Dedifferentiated amniotic fluid mesenchymal stem cell (primary cell): ENCODE results near the gene KRTAP10-9.

Source experiments
- DNase-seq: peaks from one replicate; pipeline ENCODE4 v3.0.0-alpha.2; 2016; ENCODE audit errors: extremely low spot score

KRTAP10-9 gene

GRCh38 chr21:44664691-44665090, 37.8 kb downstream of the KRTAP10-9 start:
- DNase-seq = no peak

GRCh38 chr21:44666401-44667320, 39.8 kb downstream of the KRTAP10-9 start, which contains the start of gene KRTAP12-2:
KRTAP12-2 (minus strand) TSS chr21:44666927; CDS start chr21:44666886, 41 bp downstream.
- no peak for DNase-seq

GRCh38 chr21:44667612-44668011, 40.7 kb downstream of the KRTAP10-9 start:
- DNase-seq = no peak

GRCh38 chr21:44670642-44671432, 43.9 kb downstream of the KRTAP10-9 start:
- DNase-seq = no peak

- DNase-seq = no peak
Measured at GRCh38 chr21:44671911-44672310, 45.0 kb downstream of the KRTAP10-9 start.

GRCh38 chr21:44677881-44678280, 51.0 kb downstream of the KRTAP10-9 start:
- DNase-seq = no peak
